ENCODE measurements around the gene MISFA.
A peak's percentile ranks its signal among the peaks of the same experiment; 100 is the strongest.
"Not testable (repeated sequence)": the region's sequence is repeated elsewhere in the genome, so short reads cannot be mapped to it uniquely, and the experiment has no call there.

MISFA gene

DNA sequence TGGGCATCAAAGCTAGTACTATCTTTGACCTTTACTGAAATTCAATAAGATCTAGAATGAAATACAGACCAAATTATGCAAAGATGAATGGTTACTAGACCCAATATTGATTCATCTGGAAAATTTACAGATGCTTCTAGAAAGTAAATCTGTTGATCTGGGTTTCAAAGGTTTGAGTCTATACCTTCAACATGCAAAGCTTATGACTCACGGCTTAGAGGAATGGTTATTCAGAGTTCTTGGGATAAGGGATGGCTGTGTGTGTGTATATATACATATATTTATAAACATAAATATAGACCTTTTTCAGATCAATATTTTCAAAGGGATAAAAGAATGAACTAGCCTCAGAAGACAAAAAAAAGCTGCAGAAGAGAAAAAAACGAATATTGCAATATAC is 33.3 kb downstream of the MISFA start:
- peak overlapping the region; percentile 93 for H3K4me3 ChIP-seq (ENCODE audit: low read depth, low read length)
- DNase-seq = no peak
- TF ChIP-seq, protein P1, sequence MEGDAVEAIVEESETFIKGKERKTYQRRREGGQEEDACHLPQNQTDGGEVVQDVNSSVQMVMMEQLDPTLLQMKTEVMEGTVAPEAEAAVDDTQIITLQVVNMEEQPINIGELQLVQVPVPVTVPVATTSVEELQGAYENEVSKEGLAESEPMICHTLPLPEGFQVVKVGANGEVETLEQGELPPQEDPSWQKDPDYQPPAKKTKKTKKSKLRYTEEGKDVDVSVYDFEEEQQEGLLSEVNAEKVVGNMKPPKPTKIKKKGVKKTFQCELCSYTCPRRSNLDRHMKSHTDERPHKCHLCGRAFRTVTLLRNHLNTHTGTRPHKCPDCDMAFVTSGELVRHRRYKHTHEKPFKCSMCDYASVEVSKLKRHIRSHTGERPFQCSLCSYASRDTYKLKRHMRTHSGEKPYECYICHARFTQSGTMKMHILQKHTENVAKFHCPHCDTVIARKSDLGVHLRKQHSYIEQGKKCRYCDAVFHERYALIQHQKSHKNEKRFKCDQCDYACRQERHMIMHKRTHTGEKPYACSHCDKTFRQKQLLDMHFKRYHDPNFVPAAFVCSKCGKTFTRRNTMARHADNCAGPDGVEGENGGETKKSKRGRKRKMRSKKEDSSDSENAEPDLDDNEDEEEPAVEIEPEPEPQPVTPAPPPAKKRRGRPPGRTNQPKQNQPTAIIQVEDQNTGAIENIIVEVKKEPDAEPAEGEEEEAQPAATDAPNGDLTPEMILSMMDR (IDR thresholded peaks at IDR 0.05; ENCODE audit: low read depth, low read length) = no peak
- H3K4me1 ChIP-seq = no peaks in the 10 kb centered on the region
- no peaks in the 10 kb centered on the region for H3K9me3 ChIP-seq
- no peaks in the 10 kb centered on the region for H3K27me3 ChIP-seq
- no peaks in the 10 kb centered on the region for H3K36me3 ChIP-seq

DNA sequence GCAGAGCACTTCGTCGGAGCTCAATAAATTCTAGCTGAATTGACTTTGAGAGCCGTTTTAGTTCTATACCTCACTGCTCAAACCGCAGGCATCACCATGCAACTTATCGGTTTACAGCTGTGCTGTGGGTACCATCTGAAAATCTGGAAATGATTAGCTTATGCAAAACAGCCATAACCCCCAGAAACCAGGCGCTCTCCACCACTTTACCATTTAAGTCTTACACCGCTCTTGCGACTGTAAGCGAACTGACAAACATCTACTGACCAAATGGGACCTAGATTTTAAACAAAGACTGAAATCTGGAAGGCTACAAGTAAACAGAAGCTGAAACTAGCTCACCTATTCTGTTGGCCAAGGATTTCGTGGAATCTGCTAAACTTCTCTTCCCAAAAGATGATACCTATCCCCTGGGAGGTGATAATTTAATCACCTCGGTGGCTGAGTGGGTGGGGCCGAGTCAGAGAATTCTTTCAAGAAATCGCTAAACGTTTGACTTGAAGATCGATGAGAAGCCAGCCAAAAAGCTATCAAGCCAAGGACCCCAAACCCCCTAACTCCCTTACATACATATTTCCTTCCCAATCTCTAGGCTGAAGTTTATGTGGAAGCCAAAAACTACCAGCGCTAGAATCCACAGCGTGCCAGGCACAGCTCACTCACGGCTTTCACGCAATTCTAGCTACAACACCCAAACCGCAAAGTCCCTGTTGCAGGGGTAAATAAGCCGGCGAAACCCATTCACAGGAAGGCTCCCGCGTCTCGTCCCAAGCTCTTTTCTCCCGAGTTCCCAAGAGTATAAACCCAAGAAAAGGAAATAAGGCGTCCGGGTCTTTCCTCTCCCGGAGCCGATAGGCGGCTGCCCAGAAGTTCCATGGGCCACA is 33.9 kb downstream of the MISFA start:
- H3K9me3 ChIP-seq = no peaks in the 10 kb centered on the region
- DNase-seq = no peak
- TF ChIP-seq, protein P1 (IDR thresholded peaks at IDR 0.05; ENCODE audit: low read depth, low read length) = no peak
- H3K4me3 ChIP-seq (ENCODE audit: low read depth, low read length) = peak overlapping the region; percentile 93
- H3K4me1 ChIP-seq = no peaks in the 10 kb centered on the region
- no peaks in the 10 kb centered on the region for H3K36me3 ChIP-seq
- H3K27me3 ChIP-seq = no peaks in the 10 kb centered on the region

DNA sequence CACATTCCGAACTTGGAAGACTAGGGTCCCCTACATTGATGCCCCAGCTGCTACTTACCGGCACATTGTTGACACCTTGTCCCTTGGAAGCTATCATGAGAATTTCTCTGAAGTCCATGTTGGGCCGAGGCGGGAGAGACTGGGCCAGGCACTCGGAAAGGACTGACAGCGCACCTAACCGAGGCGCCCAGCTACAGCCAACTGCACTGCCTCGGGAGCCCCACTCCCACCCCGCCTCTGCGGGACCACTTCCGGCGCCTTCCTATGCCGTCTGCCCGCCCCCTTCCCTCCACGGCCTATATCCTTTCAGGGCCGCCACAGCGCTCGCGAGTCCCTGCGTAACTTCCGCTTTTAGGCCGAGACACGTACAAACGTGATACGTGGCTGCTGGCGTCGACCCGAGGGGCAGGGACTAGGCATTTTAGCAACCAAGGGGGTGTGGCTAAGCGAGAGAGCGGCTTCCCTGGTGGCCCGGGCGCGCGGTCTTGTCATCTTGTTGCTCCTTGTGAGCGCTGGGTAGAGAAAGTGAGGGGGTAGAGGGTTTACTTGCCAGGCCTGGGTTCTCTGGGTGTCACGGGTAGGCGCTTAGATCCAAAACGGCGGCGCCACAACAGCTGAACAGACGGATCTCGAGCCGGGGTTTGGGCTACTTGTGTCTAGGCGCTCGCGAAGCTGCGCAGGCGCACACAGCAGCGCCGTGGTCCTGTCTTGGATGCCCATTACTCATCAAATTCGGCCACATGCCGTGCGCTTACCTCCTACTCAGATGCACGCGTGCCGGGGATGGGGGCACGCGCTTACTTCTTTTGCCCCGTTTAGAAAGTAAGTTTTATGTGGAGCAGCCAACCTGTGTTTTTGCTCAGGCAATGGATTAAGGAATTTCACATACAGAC is 34.8 kb downstream of the MISFA start, which contains the start of gene SPTY2D1:
TSS of gene SPTY2D1 (minus strand) at position 203 of the 893 bp plus-strand sequence. CDS start at position 118, 85 bp downstream.
- Histone ChIP-seq H3K4me3 (ENCODE audit: low read depth, low read length) (peak within 1 kb of the TSS; percentile 93), H3K4me1 (no peaks in the 10 kb centered on the region), H3K27me3 (no peaks in the 10 kb centered on the region), H3K9me3 (no peaks in the 10 kb centered on the region), H3K36me3 (no peaks in the 10 kb centered on the region)
- DNase-seq = peak; percentile 95
- TF ChIP-seq, protein P1 (IDR thresholded peaks at IDR 0.05; ENCODE audit: low read depth, low read length) = no peak

DNA sequence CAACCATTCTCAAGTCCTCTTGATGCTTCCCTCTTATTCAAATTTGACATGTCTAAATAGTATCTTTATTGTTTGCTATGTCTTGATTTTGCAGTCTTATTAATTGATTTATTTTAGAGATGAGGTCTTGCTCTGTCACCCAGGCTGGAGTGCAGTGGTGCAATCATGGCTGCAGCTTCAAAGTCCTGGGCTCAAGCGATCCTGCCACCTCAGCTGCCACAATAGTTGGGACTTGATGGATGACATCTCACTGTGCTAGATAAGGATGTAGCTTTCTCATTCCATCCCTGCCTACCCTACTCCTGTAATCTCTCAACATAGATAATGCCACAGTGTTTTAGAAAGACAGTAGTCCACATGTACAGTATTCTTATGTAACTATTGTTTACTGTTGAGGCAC is 42.1 kb downstream of the MISFA start:
- Histone ChIP-seq H3K4me3 (ENCODE audit: low read depth, low read length) (no peak overlapping the region), H3K9me3 (no peaks in the 10 kb centered on the region), H3K36me3 (no peaks in the 10 kb centered on the region), H3K27me3 (no peaks in the 10 kb centered on the region), H3K4me1 (no peaks in the 10 kb centered on the region)
- DNase-seq = no peak
- TF ChIP-seq, protein P1 (IDR thresholded peaks at IDR 0.05; ENCODE audit: low read depth, low read length) = no peak

DNA sequence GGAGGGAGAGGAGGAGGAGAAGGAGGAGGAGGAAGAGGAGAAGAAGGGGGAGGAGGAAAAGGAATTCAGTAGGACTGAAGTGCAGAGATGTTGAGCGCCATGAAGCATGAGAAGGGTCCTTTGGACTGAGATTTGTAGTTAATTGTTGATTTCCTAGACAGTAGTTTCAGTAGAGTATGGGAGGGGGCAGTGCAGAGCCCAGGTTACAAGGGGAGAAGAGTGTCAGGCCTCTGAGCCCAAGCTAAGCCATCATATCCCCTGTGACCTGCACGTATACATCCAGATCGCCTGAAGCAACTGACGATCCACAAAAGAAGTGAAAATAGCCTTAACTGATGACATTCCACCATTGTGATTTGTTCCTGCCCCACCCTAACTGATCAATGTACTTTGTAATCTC is 43.4 kb downstream of the MISFA start:
- not testable (repeated sequence) for DNase-seq; H3K4me3 ChIP-seq (ENCODE audit: low read depth, low read length); H3K36me3 ChIP-seq

DNA sequence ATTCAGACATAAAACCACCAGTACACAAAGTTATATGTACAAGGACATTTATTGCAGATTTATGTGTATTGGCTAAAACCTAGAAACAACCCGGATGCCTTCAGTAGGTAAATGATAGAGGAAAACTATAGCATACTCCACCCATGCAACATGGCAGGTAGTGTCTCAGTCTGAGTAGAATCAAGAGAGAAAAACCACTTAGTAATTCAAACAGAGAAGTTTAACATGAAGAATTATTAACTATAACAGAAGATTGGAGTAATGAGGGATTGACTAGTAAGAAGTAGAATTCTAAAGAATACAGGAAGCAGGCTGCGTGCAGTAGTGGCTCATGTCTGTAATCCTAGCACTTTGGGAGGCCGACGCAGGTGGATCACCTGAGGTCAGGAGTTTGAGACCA is 50.8 kb downstream of the MISFA start:
- TF ChIP-seq, protein P1 (IDR thresholded peaks at IDR 0.05; ENCODE audit: low read depth, low read length) = no peak
- Histone ChIP-seq H3K27me3 (no peaks in the 10 kb centered on the region), H3K9me3 (no peaks in the 10 kb centered on the region), H3K36me3 (no peaks in the 10 kb centered on the region), H3K4me3 (ENCODE audit: low read depth, low read length) (no peak overlapping the region), H3K4me1 (no peaks in the 10 kb centered on the region)
- DNase-seq = no peak

More for the DNA sequence above, 43.4 kb downstream of the MISFA start:
- not testable (repeated sequence) for H3K9me3 ChIP-seq, H3K4me1 ChIP-seq, H3K27me3 ChIP-seq

Data from BE2C (cell line).